GM19463 (cell line): ENCODE results near the gene SLMAP.
"Not testable (repeated sequence)": the region's sequence is repeated elsewhere in the genome, so short reads cannot be mapped to it uniquely, and the experiment has no call there.

Experiments
- ATAC-seq: cut with Tn5 transposase; IDR thresholded peaks from one replicate; pipeline ENCODE4 v1.9.1; 2021; ENCODE audit warnings: mild to moderate bottlenecking, moderate library complexity; ENCODE audit not compliant: unreplicated experiment

The SLMAP gene

DNA sequence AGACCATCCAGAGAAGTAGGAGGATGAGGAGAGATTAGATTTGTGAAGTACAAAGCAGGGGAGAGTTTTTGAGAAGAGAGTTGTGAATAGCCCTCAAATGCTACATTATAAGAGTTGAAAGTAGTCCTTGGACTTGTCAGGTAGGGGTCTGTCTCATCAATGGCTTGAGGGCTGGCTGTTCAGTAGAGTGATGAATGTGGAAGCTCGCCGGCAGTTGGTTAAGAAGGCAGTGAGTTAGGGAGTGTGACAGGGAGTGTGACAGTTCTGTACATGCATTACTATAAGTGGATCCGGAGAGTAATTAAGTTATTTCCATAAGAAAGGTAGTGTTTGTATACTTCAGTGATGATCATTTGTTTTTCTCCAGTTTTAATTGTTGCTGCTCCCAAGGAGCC lies 32.5 kb downstream of the SLMAP start:
- ATAC-seq: no peak

DNA sequence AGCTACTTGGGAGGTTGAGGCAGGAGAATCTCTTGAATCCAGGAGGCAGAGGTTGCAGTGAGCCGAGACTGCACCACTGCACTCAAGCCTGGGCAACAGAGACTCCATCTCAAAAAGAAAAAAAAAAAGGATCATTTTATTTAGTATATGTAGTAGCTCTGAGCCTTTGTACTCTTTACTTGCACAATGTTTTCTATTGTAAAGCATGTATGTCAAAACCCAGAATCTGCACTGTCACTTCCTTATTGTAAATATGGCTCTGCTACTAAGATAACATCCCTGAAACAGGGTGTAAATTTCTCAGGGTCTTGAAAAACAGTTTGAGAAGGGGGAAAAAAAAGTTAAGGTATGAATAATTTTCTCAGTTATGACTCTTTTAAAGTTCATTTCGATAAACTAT lies 35.1 kb downstream of the SLMAP start:
- ATAC-seq: no peak

DNA sequence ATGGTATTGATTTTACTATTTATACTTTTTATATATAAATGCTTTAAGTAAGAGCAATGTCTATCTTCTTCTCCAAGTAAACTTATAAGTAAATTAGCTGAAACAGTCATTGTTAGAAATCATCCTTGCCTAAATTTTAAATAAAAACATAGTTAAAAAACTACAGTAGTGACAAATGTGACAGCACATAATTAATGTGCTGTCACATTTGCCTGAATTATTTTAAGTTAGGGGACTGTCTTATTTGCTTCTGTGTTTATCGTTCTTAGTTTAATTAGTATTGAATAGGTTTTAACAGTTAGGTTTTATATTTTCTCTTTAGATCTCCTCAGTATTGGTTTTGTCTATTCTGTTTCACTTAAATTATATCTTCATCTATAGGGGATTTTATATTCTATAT lies 36.1 kb downstream of the SLMAP start:
- no peak for ATAC-seq

DNA sequence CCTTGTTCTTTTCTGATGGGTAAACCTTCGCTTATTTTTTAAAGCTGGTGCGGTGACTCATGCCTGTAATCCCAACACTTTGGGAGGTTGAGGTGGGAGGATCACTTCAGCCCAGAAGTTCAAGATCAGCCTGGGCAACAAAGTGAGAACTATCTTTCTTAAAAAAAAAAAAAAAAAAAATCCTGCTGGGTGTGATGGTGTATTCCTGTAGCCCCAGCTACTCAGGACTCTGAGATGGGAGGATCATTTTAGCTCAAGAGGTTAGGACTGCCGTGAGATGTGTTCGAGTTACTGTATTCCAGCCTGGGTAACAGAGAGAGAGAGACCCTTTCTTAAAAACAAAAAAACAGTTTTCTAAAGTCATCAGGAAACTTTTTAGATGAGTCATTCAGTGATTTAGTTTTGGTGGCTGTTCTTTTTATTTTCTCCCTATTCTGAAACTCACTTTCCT lies 37.7 kb downstream of the SLMAP start:
- no peak for ATAC-seq

DNA sequence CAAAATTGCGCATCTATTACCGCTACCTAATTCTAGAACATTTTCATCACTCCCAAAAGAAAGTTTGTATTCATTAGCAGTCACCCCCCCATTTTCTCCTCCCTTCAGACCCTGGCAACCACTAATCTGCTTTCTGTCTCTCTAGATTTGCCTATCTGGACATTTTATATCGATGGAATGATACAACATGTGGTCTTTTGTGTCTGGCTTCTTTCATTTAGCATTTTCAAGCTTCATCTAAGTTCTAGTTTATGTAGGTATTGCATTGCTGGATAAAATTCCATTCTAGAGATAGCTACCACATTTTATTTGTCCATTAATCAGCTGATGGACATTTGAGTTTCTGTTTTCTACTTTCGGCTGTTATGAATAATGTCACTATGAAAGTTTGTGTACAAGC lies 38.4 kb downstream of the SLMAP start:
- no peak for ATAC-seq

DNA sequence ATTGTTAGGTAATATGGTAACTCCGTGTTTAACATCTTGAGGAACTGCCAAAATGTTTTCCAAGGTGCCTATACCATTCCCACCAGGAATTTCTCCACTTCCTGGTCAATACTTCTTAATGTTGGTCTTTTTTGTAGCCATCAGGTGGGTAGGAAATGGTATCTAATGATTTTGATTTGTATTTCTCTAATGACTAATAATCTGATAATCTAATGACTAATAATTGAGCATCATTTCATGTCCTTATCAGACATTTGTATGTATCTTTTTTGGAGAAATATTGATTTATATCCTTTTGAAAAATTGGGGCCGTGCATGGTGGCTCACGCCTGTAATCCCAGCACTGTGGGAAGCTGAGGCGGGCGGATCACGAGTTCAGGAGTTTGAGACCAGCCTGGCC lies 38.8 kb downstream of the SLMAP start:
- ATAC-seq: no peak

DNA sequence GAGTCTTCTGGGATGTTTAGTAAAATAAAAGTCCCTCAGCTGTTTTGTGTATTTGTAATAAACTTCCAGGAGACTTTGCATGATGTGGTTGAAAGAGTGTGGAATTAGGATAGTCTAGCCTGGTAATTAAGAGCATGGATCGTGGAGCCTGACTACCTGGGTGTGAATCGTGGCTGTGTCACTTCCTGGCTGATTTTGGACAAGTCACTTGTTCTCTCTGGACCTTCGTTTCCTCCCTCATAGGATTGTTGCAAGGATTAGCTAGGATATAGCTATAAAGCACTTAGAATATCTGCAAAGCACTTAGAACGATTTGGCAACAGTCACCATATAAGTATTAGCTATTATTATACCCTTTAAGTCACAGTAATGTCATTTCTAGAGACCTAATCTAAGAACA lies 40.2 kb downstream of the SLMAP start:
- ATAC-seq: no peak

DNA sequence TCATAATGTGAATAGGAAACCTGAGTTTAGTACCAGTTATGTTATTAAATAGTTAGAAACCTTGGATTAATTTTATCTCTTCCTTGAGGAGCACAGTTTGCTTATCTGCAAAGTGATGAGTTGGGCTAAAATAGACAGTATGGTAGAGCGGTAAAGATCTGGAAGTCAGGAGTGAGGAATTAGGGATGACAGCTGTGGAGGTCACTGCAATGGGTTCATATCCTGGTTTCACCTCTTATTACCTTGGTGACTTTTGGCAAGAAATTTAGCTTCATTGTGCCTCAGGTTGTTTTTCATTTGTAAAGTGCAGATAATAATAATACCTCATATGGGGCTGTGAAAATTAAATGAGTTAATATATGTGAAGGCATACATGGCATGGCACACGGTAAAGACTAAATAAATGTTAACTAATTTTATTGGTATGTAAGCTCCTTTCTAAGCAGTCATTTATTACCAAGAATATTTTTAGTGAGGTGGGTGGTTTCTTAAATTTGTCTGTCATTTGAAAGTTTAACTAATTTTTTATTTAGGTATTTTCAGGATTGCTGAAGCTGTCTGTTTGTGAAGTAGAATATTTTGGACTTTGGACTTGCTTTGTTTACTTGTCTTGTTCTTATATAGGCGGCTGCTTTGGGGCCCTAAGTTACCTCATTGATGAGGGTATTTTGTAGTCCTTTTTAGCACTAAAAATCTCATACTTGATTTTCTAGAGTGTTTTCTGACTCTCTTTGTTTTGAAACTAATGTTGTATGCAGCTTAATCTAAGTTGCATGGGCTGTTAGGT lies 41.8 kb downstream of the SLMAP start:
- no peak for ATAC-seq

DNA sequence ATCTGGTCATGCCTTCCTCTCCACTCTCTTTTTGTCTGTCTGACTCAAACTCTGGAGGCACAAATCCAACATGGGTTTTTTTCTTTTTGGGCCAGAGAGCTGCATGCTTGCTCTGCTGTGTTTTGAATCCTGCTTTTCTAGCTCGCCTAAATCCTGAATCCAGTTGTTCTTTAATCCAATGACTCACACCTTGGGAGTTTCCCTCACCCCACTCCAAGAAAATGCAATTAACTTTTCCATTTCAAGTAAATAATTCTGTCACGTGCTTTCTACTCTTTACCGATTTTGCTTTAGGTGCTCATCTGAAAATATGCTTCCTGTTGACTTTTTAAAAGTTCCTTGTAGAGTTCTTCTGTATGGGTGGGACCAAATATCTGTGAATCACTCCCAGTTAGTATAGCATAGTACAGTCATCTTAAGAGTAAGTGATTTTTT lies 47.6 kb downstream of the SLMAP start:
- no peak for ATAC-seq

DNA sequence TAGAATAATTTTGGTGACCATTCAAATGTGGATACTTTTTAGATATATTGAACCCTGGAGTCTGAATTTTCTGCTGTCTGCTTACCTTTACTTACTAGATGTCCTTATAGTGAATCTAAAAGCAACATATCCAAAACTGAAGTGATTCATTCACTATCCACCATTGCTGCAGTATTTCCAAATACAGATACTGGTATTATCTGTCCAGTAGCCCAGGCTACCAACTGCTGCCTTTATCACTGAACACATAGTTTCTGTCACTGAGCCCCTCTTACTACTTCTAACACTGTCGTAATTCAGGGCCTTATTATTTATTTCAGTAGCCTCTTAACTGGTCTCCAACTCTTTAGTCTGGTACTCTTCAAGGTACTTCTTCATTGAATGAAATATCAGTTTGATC lies 49.2 kb downstream of the SLMAP start:
- no peak for ATAC-seq

DNA sequence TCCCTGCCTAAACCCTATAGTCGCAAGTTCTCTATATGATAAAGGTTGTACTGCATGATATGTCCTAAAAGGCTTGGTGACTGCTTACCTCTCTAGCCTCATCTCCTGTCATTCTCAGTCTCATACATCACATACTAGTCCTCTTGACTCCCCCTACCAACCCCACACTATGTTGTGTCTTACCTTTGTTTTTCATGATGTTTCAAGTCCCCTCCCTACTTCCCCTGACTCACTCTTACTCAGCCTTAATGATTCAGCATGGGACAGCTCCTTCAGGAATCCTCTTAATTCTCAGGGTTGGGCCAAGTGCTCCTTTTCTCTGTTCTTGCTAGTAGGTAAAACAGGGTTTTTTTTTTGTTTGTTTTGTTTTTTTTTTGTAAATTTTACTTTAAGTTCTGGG lies 49.6 kb downstream of the SLMAP start:
- ATAC-seq: no peak

DNA sequence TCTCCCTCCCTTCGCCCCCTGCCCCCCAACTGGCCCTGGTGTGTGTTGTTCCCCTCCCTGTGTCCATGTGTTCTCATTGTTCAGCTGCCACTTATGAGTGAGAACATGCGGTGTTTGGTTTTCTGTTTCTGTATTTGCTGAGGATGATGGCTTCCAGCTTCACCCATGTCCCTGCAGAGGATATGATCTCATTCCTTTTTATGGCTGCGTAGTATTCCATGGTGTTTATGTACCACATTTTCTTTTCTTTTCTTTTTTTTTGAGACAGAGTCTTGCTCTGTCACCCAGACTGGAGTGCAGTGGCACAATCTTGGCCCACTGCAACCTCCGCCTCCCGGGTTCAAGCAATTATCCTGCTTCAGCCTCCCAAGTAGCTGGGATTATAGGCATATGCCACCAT lies 50.1 kb downstream of the SLMAP start:
- not testable (repeated sequence) for ATAC-seq

DNA sequence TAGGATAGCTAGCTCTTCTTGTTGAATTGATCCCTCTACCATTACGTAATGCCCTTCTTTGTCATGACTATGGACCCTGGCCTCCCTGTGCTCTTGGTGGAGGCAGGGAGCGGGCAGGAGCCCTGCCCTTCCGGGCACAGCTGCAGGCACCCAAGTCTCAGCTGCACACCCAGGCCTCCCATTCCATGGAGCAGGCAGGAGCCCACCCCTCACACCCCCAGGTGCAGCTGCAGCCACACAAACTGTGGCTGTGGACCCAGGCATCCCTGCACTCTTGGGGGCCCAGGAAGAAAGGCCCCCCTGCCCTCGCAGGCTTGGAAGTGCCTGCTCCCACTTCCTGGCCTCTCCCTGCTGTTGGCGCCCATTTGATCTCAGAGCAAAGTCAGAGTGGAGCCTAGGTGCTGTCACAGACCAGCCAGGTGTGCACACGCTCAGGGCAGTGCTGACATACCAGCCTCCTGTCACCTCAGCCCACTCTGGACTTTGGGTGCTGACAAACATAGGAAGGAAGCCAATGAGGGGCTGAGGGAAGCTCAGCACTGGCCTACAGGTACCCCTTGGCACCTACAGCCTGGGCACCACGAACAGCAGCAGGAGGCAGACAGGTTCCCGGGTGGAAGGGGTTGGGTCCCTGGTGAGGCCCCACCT lies 53.0 kb downstream of the SLMAP start:
- no peak for ATAC-seq

DNA sequence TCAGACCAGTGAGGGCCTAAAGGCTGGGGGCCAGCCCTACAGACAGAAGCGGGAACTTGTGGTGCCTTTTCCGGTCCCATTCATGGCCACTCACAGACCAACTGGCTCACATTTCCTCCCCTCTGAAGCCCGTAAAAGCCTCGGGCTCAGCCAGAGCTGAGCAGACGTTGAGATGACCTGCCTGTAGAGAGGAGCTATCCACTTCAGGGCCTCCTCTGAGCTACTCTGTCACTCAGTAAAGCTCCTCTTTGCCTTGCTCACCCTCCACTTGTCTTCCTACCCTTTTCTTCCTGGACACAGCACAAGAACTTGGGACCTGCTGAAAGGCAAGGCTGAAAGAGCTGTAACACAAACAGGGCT lies 53.5 kb downstream of the SLMAP start:
- no peak for ATAC-seq

DNA sequence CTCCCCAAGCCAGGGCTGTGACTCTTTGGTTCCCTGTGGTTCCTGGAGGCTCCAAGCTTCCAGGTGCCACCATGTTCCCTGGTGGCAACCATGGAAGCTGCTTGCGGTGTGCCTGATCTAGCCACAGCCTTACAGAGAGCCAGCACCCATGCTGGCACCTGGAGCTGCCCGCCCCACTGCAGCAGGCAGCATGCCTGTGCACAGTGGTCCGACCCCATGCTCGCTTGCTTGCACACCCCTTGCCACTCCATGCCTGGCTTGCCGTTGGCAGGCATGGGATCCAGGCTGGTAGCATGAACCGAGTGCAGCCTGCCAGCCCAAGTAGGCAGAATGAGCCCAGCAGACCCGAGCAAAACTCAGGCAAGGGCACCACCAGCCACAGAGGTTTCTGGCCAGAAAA lies 53.9 kb downstream of the SLMAP start:
- no peak for ATAC-seq

DNA sequence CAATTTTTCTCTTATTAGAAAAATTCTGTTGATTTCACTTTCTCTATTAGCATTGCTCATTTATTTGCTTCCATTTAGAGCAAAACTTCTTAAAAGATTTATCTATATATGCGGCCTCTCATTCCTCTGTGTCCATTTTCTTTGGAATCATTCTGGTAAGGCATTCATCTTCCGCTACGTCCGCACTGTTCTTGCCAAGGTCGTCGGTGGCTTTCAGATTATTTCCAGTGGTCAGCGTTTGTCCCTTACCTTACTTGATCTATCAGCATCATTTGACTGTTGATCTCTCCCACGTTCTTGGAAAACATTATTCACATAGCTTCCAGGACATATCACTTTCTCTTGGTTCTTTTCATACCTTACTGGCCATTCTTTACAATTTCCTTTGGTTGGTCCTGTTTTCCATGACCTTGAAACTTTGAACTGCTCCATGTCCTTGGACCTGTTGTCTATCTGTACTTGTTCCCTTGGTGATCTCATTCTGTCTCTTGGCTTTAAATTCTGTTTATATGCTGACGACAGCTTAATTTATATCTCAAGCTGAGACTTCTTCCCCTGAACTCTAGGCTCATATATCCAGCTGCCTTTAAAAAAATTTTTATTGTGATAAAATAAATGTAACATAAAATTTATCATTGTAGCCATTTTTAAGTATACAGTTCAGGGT lies 54.5 kb downstream of the SLMAP start:
- no peak for ATAC-seq

DNA sequence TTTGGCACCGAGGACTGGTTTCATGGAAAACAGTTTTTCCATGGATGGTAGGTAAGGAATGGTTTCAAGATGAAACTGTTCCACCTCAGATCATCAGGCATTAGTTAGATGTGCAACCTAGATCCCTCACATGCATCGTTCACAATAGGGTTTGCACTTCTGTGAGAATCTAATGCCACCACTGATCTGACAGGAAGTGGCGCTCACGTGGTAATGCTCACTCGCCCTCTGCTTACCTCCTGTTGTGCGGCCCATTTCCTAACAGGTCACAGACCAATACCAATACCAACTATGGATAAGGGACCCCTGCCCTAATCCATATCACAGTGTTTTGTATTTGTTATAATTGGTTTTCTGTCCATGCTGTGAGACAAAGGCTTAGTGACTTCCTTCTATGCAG lies 58.9 kb downstream of the SLMAP start:
- ATAC-seq: no peak

DNA sequence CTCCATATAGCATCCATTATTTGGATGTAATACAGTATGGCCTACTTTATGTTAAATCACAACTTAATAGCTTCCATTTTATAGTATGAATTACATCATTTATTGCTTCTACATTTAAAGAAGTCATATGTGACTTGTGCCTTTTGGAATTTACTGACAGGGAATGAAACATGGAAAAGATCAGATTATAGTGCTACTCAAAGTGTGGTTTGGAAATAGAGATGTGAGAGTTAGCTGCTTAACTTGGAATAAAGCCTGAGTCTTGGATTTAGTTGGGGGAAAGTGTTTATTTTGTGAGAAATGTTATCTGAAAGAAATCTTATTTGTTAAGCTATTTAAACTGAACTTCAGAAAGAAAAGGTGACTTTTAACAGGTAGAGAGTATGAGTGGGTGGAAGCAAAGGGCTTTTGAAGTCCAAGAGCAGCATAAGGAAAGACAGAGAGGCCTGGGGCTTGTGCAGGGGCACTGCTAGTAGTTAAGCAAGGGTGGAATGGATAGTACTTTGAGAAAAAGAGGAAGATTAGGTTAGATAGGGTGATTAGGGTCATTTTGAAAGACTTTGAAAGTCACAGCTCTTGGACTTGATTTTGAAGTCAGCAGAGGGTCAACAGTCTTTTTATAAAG lies 60.5 kb downstream of the SLMAP start:
- ATAC-seq: no peak

DNA sequence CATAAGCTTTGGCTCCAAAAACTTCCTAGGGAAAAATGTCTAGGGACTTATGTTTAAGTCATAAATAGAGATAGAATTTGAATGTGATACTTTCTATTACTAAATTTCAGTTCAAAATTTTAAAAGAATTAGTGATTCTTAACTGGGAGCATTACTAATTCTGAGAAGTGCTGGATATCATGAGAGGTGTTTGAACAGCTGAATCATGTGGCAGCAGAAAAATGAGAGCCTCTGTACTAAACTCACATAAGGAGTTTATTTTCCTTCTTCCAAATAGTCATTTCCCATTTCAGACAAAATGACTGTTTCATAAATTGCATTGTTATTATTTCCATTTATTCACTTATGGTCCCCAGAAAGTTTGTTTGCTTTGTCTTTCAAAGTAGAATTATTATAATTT lies 62.7 kb downstream of the SLMAP start:
- ATAC-seq: no peak

DNA sequence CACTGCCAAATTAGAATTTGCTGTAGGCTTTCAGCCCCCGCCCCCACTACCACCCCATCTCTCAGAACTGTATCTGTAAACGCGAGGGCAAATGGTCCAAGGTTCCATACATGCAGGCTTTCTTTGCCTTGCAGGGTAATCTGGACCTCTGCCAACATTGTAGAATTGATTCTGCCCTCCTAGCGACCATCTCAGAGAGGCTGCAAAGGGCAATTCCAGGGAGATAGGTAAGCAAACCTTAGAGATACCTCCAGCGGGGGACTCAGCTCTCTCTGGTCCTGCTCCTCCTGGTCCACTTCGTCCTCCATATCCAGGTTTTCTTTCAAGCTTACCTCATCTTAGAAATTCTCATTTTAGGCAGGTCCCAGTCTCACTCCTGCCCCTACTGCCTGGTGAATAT lies 64.4 kb downstream of the SLMAP start:
- ATAC-seq: no peak

DNA sequence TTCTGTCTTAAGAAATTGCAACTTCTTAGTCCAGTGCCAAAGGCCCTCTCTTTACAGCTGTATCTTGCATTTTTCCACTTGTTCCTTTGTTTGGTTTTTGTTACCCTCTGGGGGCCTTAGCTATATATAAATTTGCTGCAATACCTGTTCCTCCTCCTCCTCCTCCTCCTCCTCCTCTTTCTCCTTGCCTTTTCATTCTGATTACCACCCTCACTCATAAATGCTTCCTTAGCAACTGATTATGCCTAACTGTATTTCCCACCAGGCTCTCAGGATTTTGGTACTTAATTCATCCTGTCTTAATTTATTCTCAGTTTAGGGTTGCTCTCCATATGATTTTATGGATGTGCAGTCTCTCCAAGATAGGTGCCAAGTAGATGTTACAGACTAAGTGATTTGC lies 65.7 kb downstream of the SLMAP start:
- no peak for ATAC-seq

DNA sequence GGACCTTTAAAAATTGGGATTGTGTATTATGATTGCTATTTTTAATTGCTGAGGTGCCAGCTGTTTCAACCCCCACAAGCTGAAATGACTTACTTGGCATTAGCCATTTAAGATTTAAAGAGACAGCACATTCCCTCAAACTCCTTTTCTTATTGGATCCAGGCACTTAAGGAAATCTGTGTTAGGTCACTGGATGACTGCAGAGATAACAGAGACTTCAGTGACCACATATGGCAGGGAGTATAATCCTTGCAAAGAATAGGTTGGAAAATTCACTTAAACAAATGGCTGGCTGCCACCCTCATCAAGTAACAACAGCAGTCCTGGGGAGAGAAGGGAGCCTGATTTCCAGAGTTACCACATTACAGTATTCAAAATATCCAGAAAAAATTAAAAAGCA lies 66.6 kb downstream of the SLMAP start:
- no peak for ATAC-seq
